NCI-H2029 (cell line): Measurements from ENCODE around the gene CIC.
"Not testable (repeated sequence)": the region's sequence is repeated elsewhere in the genome, so short reads cannot be mapped to it uniquely, and the experiment has no call there.

ENCODE experiments used
- DNase-seq: peaks from one replicate; lab custom pipeline; 2025; lab: John Stamatoyannopoulos, UW

The CIC gene

GRCh38 chr19:42313096-42313839, 44.2 kb downstream of the CIC start, which contains the start of gene TMEM145:
TMEM145 (plus strand) TSS chr19:42313309; CDS start chr19:42313377, 68 bp downstream.
- peak; percentile 37 for DNase-seq

DNA sequence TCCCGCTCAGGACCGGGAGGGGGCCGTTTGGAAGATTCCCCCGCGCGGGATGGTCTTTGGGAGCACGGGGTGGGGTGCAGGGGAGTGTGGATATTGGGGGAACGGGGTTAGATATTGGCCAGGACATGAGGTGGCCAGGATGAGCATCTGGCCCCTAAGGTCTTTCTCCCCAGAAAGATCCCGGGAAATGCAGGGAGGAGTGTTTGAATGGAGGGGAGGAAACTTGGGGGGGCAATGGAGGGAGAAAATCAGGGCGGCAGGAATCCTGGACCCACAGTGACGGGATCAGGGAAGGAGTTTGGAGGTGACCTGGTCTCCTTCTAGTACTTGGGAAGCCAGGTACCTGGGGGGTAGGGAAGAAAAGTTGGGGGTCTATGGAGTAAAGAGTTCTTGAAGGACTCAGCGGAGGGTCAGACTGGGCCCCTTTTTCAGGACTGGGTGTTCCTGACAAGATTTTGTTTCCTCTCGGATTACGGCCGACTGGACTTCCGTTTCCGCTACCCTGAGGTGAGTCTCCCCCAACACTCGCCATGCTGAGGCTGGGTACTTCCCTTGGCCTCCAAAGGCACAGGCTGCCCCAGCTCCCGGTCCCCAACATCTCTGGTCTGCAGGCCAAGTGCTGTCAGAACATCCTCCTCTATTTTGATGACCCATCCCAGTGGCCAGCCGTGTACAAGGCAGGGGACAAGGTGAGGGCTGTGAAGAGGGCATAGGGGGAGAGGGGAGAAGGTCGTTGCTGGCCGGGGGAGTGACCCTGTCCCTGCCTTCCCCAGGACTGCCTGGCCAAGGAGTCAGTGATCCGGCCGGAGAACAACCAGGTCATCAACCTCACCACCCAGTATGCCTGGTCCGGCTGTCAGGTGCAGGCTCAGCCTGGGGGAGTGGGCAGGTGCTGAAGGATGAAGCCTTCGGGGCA, 45.0 kb downstream of the CIC start:
- no peak for DNase-seq

DNA sequence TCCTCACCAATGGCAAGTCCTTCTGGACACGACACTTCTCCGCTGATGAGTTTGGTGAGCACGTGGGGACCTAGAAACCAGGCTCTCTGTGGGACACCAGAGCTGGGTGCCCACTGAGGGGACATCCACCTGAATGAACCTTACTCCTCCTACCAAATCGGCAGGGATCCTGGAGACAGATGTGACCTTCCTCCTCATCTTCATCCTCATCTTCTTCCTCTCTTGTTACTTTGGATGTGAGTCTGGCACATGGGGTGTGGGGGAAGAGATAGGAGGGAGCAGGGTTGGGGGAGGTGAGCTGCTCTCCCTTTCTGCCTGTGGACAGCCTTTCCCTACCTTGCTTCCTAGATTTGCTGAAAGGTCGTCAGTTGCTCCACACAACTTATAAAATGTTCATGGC, 46.0 kb downstream of the CIC start:
- no peak for DNase-seq

- DNase-seq, result no peak
Observed at GRCh38 chr19:42316223-42317211, 47.5 kb downstream of the CIC start.

DNA sequence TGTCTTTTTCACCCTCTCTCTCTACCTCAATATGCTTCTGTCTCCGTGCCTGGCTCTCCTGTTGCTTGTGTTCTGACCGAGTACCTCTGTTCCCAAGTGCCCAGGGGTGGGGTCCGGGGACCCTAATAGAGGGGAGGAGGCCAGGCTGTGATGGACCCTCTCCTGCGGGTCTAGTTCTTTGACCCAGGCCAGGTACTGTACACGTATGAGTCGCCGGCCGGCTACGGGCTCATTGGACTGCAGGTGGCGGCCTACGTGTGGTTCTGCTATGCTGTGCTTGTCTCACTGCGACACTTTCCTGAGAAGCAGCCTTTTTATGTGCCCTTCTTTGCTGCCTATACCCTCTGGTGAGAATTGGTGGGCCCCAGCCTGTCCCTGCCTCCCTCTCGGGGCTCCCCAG, 48.5 kb downstream of the CIC start:
- no peak for DNase-seq

- DNase-seq, result no peak
Observed at GRCh38 chr19:42322305-42322704, 53.3 kb downstream of the CIC start.

GRCh38 chr19:42323473-42323851, 54.4 kb downstream of the CIC start:
- DNase-seq, result no peak

- no peak for DNase-seq
Observed at GRCh38 chr19:42323852-42324654, 55.0 kb downstream of the CIC start.

GRCh38 chr19:42324655-42325307, 55.7 kb downstream of the CIC start:
- no peak for DNase-seq

- peak; percentile 99 for DNase-seq
Observed at GRCh38 chr19:42325308-42325895, 56.4 kb downstream of the CIC start, which contains the start of gene MEGF8. MEGF8 (plus strand) TSS chr19:42325635; CDS start chr19:42326244, 609 bp downstream.

DNA sequence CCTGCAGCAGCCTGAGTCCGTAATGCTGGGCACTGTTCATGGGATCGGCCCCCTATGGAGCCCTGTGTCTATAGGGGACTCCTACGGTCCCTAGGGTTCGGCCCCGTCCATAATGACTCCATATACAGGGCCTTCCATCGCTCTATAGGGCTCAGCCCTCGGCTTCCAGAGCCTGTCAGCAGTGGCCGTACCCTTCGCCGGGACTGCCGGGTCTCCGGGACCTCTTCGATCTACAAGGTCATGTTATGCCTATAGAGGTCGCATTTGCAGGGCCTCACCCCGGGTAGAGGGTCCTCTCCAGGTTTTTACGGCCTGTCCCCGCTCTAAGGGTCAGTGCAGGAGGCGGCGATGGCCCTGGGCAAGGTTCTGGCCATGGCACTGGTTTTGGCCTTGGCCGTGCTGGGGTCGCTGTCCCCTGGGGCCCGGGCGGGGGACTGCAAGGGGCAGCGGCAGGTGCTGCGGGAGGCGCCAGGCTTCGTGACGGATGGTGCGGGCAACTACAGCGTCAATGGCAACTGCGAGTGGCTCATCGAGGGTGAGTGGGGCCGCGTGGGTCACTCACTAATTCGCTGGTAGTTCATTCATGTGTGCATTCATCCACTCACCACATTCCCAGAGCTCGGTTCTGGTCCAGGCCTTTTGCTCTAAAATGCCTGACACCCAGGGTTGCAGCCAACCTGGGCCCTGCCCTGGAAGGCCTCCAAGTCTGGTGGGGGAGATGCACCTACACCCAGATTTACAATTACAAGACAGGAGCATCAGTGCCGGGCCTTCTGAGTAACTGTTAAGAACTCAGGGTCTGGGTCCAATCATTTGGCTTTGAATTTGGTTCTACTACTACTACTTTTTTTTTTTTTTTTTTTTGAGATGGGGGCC, 57.1 kb downstream of the CIC start:
- no peak for DNase-seq

DNA sequence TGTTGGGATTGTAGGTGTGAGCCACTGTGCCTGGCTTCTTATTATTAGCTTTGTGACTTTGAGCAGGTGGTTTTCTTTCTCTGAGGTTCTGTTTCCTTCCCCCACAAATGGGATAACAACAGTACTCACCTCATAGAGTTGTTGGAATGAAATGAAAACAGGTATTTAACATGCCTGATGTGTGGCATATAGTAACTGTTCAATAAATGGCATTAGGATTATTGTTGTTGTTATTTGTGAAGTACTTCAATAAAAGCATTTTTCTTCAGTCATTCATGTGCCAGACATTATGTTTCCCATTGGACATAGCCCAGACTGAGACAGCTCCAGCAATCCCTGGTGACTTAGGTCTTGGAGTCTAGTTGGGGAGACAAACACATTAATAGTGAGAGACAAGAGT, 57.9 kb downstream of the CIC start:
- DNase-seq, result no peak

DNA sequence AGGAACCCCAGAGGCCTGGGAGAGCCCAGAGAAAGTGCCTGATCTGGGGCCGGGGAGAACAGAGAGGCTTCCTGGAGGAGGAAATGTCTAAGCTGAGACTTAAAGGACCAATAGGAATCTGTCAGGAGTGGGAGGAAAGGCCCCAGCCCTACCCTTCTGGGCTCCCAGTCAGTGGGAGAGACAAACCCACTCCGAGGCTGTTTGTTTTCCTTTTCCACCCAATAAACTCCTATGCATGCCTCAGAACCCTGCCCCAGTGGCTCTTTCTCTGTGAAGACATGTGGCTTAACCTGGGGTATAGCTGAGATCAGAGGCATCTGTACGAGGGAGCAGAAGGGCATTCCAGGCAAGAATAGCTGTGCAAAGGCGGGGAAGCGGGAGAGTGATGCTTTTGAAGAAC, 58.3 kb downstream of the CIC start:
- no peak for DNase-seq

DNA sequence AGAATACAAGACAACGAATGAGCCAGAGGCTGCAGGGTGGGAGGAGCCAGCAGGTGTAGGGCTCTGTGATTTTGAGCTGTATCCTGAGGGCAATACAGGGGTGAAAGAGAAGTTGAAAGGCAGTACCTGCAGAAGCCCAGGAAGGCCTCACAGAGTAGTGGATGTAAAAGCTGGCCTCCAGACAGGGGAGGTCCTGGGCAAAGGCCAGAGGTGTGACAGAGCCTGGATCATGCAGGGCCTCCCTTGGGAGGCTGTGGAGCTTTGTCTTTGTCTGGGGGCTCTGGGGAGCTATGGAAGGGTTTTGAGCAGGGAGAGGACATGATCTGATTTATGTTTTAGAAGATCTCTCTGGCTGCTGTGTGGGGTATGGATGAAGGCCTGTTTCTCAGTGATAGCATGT, 59.1 kb downstream of the CIC start:
- DNase-seq, result no peak

GRCh38 chr19:42328854-42329253, 59.8 kb downstream of the CIC start:
- no peak for DNase-seq

- no peak for DNase-seq
Observed at GRCh38 chr19:42330241-42330711, 61.2 kb downstream of the CIC start.

DNA sequence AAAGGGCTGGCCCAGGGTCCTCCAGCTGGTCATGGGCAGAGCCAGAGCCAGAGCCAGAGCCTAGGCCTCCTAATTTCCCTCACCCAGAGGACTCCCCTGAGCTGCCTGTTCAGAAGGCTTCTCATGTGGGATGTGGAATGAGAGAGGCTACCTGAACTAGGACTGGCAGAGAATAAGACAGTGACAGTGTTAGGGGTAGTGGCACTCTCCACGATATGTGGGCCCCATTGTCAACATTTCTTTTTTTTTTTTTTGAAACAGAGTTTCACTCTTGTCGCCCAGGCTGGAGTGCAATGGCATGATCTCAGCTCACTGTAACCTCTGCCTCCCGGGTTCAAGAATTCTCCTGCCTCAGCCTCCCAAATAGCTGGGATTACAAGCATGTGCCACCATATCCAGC, 62.3 kb downstream of the CIC start:
- not testable (repeated sequence) for DNase-seq

GRCh38 chr19:42332059-42332458, 63.0 kb downstream of the CIC start:
- DNase-seq, result no peak

DNA sequence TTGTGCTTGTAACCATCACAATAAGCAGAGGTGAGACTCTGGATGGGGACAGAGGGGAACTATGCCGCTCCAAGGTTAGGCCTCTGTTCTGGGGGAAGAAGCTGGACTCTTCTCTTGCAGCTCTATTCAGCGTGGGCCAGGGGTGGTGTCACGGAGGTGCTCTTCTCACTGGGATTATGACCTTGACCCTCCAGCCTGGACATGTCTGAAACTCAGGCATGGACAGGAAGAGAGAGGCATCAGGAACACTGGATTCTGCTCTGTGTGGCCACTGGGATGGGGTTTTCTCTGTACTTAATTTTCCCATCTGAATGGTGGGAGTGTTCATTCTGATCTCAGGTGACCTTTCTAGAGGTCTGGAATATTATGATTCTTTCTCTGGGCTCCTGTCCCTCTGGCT, 64.0 kb downstream of the CIC start:
- no peak for DNase-seq
